ENCODE measurements around the gene RPS4Y1. TPM values are rescaled to one million over a fixed set of nuclear protein-coding genes. Genes with fewer than 3 reads are reported as not detected.

The RPS4Y1 gene
- total RNA-seq, 1 donor from 2014 or later: not detected

DNA sequence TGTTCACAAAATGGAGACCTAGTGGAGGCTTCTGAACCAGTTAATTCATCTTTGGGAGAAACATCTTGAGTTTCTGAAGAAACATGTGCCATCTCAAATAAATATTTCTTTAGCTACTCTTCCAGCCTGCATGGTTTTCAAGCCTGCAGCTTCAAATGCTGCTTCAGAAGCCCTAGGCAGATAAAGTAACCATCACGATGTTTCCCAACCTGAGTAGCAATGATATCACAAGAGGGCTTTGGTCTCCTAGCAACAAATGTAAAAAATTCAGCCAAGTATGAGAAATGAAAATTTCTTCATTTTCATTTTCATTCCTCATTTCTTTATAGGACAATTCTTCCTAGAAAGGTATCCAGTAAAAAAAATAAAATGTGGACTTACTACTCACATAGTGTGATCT lies 42.2 kb downstream of the RPS4Y1 start:
- DNase-seq (ENCODE audit: low spot score): no peak

DNA sequence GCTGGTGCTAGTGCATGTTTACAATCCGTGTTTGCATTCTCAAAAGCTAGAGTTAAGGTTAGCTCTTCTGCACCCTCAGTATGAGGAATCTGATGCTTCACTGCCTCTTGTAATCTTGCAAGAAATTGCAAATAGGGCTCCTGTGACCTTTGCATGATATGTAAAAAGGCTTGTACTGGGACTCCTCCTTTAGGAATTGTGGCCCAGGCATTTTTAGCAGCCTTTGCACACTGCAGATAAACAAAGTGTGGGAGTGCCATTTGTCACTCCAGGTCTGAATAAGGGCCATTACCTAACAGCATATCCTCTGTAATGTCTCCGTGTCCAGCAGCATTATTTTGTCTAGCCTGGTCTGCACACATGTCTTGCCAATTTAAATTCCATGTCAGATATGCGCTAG lies 44.5 kb downstream of the RPS4Y1 start:
- DNase-seq (ENCODE audit: low spot score): no peak

DNA sequence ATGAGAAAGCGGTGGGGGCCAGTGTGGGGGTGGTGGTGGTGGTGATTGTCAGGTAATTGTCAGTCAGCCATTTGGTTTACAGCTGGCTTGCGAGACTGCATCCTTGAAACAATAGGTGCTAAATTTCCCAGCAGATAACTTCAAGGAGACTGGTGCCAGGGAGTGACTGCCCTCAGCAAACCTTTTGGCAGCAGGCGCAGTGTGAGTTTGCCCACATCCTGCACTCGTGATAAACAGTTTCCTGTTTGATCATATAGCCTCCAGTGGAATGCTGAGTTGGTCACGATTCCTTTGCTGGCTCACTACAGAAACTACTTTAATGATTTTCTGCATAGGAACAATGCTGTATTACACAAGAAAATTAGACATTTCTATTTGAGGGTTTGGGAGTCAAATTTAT lies 46.0 kb downstream of the RPS4Y1 start:
- DNase-seq (ENCODE audit: low spot score): no peak

DNA sequence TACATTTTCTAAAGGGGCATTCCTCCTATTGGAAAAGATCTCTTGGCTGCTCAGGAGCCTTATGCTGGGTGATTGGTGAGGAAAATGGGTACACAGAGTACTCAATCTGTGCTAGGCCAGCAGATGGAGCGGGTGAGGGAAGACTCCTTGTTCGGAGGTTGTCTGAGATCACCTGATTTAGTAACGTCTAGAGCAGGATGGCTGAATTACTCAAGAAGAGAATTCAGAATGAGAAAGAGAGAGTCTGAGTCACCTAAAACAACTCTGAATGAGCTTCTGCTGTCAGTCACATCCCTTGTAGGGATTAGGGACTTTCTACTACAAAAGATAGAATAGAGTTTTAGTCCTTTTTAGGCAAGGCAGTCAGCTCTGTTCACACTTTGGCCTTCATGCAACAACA lies 46.6 kb downstream of the RPS4Y1 start:
- DNase-seq (ENCODE audit: low spot score): no peak

DNA sequence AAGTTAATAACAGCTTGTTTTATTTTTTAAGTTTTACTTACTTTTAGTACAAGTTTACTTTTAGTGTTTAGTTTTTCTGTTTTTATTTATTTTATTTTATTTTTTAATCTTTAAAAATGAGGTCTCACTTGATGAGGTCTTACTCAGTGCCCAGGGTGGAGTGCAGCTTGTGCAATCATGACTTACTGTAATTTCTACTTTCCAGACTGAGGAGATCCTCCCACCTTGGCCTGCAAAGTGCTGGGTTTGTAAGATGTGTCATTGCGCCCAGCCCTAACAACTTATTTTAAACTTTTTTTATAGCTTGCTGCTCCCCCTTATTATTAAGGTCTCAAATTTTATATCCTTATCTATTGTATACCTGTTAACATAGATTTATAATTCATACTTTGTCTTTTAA lies 52.1 kb downstream of the RPS4Y1 start:
- no peak for DNase-seq (ENCODE audit: low spot score)

DNA sequence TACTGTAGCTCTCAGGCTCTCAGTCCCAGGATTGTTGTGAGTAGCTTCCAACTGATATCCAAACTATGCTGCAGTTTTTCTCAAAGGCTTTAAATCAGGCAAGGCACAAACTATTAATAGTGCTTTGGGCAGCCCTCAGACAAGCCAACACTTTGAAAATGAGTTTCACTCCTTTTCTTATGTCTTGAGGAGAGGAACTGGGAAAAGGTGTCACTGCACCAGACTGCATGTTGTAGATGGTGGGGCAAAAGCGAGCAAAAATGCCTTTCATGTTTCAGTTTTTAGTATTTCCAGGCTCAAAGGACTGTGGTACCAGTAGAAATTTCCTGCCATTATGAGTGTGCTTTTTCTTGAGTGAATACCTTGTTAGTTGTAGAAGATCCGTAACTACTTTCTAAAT lies 54.6 kb downstream of the RPS4Y1 start:
- no peak for DNase-seq (ENCODE audit: low spot score)

DNA sequence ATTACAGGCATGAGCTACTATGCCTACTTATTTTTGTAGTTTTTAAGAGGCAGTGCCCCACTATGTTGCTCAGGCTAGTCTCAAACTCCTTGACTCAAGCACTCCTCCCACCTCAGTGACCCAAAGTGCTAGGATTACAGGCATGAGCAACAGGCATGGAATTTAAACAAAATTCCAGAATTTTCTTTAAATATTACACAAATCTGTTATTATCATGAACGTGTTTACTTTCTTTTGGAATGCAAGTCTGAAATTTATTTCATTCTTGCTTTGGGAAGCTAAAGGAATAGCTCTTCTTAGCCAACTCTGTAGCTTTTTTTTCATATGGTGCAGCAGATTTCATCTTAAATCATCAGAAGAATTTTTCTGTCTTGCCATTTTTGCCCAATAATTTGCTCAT lies 66.0 kb downstream of the RPS4Y1 start:
- no peak for DNase-seq (ENCODE audit: low spot score)

DNA sequence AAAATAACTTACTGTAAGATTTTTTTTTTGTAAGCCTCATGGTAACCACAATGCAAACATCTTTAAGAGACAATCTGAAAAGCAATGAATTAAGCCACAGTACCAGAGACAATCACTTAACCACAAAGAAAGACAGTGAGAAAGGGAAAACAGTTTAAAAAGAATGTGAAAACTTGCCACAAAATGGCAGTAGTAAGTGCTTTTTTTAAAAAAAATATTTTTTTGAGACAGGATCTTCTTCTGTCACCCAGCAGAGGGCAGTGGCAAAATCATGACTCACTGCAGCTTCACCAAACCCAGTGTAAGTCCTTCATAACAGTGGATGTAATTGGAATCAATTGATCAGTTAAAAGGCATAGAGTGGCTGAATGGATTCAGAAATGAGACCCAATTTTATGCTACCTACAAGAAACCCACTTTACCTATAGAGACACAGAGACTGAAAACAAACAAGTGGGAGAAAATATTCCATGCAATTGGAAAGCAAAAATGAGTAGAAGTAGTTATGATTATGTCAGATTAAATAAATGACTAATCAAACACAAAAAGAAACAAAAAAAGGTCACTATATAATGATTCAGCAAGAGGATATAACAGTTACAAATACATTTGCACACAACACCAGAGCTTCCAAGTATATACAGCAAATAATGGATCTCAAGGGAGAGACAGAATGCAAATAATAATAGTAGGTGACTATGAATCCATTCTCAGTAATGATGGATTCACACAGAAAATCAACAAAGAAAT lies 71.8 kb downstream of the RPS4Y1 start:
- DNase-seq (ENCODE audit: low spot score): no peak

Other genes with a start within 250 kb of the RPS4Y1 start
- gene SRY, start 53.9 kb upstream of the RPS4Y1 start, total RNA-seq: not detected
- gene ZFY, start 93.8 kb downstream of the RPS4Y1 start, total RNA-seq: not detected